Measurements from ENCODE around the gene WBP1L.
"Not testable (repeated sequence)": the region's sequence is repeated elsewhere in the genome, so short reads cannot be mapped to it uniquely, and the experiment has no call there.

Gene WBP1L

DNA sequence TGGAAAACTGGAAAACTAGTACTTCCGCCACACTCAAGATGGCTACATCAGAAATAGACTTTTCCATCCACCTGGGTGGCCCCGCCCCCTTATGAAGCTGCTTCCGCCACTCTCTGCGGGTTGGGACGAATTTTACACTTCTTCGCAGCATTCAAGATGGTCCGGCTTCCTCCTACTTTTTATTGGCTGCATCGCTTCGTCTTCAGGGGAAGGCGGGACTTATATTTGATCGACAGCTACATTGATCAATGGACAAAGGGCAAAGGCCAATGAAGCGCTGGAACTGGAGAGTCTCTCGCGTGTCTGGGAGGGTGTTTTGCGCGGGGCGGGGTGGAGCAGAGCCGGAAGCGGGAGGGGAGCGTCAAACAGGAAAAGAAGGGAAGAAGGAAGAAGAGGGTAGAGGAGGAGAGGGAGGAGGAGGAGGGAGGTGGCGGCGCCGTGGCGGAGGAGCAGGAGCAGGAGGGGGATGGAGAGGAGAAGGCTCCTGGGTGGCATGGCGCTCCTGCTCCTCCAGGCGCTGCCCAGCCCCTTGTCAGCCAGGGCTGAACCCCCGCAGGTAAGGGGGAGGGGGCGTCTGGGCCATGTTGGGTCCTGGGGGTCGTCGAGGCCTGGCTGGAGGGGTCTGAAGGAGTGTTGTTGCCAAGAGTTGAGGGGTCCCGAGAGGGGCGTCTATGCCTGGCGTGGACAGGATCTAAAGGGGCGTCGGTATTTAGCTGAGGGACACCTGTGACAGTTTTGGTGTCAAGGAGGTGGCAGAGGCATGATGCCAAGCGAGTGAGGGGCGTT lies at the start of gene WBP1L:
Gene WBP1L, plus strand, starts transcription at position 361 of the 786 bp plus-strand sequence. Its CDS starts 106 bp downstream, at position 467.
- peak; percentile 95 to 96 for DNase-seq

DNA sequence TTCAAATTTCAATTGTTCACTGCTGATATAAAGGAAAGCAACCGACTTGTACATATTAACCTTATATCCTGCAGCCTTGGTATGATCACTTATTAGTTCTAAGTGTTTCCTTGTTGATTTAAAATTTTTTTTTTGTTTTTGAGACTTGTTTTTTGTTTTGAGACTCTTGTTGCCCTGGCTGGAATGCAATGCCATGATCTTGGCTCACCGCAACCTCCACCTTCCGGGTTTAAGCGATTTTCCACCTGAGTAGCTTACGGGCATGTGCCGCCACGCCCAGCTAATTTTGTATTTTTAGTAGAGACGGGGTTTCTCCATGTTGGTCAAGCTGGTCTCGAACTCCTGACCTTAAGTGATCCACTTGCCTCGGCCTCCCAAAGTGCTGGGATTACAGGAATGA lies 48.3 kb upstream of the WBP1L start:
- not testable (repeated sequence) for DNase-seq

GRCh38 chr10:102696736-102697135 lies 47.0 kb upstream of the WBP1L start:
- no peak for DNase-seq

- no peak for DNase-seq
These were observed 44.9 kb upstream of the WBP1L start for GRCh38 chr10:102698894-102699293.

GRCh38 chr10:102701272-102701671 lies 42.5 kb upstream of the WBP1L start:
- DNase-seq: no peak

DNA sequence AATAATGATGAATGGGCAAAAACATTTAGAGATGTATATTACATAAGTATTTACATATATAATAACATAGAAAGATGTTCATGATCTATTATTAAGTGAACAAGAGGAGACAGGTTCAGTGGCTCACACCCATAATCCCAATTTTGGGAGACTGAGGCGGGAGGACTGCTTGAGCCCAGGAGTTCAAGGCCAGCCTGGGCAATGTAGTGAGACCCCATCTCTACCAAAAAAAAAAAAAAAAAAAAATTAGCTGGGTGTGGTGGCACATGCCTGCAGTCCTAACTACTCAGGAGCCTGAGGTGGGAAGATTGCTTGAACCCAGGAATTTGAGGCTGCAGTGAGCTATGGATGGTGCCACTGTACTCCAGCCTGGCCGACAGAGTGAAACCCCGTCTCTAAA lies 42.0 kb upstream of the WBP1L start:
- no peak for DNase-seq

DNA sequence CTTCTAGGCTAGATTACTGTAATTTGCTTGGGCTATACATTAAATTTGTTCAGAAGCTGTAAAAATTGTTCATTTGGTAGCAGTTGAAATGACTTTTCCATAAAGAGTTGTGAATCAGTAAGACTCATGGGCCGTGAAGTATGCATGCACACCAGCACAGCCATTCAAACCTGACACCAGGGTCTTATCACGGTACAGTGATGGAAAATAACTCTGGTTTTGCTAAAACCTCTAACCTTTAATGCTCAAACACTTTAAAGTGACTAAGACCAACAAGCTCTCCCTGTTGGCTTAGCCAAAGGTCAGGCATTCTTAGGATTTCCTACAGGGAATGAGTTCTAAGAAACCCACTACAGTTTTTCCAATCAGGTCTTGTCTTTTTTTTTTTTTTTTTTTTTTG lies 41.0 kb upstream of the WBP1L start:
- DNase-seq: no peak

DNA sequence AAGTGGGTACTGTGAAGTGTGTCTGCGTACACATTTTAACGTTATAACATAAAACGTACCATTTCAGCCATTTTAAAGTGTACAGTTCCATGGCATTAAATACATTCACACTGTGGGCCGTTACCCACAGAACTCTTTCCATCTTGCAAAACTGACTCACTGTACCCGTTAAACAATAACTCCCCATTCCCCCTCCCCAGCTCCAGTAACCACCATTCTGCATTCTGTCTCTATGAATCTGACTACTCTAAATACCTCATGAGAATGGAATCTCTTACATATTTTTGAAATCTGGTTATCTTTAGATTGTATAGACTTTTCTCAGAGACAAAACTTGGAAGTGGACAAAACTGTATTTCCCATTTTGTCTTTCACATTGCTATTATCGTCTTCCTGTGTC lies 38.8 kb upstream of the WBP1L start:
- DNase-seq: no peak

- no peak for DNase-seq
These were observed 38.2 kb upstream of the WBP1L start for GRCh38 chr10:102705531-102705930.

- no peak for DNase-seq
These were observed 33.1 kb upstream of the WBP1L start for GRCh38 chr10:102710609-102711008.

DNA sequence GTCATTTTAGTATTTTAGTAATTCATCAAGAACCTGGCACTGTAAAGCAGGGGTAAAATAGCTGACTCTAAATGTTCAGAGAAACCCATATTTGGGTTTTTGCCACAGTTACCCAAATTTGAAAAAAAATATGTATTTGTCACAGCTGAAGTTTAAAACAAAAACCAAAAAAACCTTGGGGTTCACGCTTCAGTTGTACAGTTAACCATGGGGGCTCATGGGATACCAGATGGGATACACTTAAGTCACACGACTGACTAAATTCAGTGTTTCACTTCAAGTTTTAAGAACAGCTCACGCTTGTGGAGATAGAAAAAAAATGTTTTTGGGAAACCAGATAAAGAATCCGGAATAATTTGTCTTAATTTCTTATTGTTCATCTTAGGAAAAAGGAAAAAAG lies 31.7 kb upstream of the WBP1L start:
- DNase-seq: no peak

GRCh38 chr10:102712843-102713538 lies 30.8 kb upstream of the WBP1L start:
- DNase-seq: no peak

GRCh38 chr10:102713539-102713813 lies 30.3 kb upstream of the WBP1L start:
- DNase-seq: peak in 1 of 2 experiments; percentile 62

DNA sequence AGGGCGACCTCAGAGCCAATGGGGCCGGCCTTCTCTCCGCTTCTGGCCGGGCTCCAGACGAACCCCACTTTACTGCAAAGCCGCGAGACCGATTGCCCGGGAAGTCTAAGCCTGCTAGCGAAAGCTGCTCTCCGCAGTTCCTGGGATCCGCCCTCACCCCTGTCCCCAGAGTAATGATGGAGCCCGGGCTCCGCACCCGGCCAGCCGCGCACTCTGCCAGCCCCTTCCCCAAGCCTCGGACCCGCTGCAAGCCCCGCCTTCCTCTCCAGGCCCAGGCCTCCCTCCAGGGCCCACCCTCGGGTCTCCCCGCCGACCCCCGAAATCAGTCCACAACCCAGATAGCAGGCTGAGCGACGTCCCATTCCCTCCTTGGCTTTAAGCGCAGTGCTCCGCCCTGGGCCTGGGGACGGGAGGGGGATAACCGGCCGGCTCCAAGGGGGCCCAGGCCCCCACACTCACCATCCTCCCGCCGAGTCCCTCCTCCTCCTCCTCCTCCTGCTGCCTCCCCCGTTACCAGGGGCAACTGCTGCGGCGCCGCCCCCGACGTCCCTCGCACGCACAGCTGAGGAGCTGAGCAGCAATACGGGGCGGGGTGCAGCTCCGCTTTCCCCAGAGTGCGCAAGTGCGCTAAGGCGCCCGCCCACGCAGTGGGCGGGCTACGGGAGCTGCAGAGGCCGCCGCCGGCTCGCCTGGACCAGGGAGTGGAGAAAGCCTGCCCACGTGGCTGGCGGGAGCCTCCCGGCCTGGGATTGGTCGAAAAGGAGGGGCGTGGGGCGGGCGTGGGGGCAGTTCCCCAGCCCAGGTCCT lies 29.7 kb upstream of the WBP1L start, which contains the start of gene ARL3:
Gene ARL3, minus strand, starts transcription at position 584 of the 807 bp plus-strand sequence. Its CDS starts 122 bp downstream, at position 462.
- DNase-seq: peak; percentile 88 to 91

DNA sequence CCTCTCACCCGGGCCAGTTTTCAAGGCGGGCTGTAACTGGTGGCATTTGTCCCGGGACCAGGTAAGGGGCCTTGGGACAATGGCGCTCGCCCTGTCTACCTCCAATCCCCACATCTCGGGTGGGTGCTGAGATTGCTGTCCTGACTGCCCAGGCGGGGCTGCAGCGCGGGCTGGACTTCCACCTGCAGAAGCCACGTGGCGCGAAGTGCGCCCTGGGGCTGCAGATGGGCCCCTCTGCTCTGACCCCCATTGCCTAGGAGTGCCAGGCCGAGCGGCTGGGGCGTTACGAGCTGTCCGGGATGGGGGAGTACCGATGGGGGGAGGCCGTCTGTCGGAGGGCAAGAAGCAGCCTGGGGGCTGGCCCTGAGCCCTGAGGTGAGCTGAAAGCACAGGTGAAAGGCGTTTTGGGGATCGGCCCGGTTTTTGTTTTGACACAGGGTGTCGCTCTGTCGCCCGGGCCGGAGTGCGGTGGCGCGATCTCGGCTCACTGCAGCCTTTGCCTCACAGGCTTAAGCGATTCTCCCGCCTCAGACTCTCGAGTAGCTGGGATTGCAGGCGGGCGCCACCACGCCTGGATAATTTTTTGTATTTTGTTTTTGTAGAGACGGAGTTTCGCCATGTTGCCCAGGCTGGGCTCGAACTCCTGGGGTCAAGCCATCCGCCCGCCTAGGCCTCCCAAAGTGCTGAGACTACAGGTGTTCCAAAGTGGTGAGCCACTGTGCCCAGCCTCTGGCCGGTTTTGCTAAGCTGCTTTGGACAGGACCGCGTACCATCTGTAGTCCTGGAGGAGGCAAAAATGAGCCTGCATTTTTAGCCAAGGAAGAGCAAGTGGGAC lies 28.9 kb upstream of the WBP1L start, which contains the start of gene SFXN2:
Gene SFXN2, plus strand, starts transcription at position 16 of the 835 bp plus-strand sequence. CDS start 12,001 bp downstream, outside the sequence.
- DNase-seq: no peak

GRCh38 chr10:102715880-102716279 lies 27.9 kb upstream of the WBP1L start:
- DNase-seq: no peak

DNA sequence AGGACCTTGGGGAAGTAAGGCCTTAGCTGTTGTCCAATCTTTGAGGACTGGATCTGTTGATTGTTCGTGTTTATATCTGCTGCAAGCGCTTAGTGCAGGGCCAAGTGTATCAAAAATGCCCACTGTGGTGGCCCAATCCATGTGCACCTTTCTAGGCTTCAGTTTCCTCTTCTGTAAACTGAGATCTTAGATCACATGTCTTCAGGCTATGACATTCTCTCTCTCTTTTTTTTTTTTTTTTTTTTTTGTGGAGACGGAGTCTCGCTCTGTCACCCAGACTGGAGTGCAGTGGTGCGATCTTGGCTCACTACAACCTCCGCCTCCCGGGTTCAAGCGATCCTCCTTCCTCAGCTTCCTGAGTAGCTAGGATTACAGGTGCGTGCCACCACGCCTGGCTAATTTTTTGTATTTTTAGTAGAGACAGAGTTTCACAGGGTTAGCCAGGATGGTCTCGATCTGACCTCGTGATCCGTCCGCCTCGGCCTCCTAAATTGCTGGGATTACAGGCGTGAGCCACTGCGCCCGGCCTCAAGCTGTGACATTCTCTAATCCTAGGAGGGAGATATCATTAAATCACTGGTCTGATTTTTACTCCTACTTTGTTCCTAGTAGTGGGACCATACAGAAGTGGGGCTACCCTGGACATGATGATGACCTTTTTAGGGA lies 26.7 kb upstream of the WBP1L start:
- DNase-seq: not testable (repeated sequence)

- DNase-seq: no peak
These were observed 25.5 kb upstream of the WBP1L start for GRCh38 chr10:102718220-102718619.

DNA sequence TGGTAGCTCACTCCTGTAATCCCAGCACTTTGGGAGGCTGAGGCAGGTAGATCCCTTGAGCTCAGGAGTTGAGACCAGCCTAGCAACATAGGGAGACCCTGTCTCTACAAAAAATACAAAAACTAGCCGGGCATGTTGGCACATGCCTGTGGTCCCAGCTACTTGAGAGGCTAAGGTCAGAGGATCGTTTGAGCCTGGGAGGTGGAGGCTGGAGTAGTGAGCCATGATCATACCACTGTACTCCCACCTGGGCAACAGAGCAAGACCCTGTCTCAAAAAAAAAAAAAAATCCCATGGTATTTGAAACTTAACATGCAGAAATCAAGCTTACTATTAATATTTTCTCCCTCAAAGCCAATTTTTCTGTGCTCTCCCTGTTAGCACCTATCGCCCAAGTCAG lies 23.4 kb upstream of the WBP1L start:
- no peak for DNase-seq

DNA sequence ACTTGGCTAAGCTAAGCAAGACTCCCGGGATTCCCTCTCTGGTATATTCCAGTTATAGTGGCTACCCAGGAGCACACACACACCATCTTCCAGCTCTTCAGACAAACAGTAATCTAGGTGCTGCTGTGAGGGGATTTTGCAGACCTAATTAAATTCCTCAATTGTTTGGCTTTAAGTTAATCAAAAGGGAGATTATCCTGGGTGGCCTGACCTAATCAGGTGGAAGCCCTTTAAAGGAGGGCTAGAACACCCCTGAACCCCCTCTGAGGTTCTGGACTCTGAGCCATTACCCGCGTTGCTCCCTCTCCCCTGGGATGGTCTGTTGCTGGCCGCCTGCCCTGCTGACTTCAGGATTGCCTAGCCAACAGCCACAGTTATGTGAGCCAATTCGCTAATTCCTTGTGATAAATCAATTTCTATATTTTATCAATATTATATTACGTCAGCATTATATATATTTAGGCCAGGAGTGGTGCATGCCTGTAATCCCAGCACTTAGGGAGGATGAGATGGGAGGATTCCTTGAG lies 22.9 kb upstream of the WBP1L start:
- DNase-seq: no peak

- DNase-seq: no peak
These were observed 21.8 kb upstream of the WBP1L start for GRCh38 chr10:102721954-102722353.

DNA sequence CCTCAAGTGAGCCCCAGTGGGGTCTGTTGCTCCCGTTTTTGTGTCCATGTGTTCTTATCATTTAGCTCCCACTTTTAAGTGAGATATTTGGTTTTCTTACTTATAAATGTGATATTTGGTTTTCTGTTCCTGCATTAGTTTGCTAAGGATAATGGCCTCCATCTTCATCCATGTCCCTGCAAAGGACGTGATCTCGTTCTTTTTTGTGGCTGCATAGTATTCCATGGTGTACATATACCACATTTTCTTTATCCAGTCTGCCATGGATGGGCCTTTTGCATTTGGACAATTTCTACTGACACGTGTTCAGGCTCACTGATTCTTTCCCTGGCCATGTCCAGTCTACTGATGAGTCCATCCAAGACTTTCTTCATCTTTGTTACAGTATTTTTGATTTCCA lies 19.8 kb upstream of the WBP1L start:
- no peak for DNase-seq
